HepG2 (cell line): Measurements from ENCODE around the gene PEX11B. TPM values are rescaled to one million over a fixed set of nuclear protein-coding genes. Genes with fewer than 3 reads are reported as not detected.

Experiments
- CREB1 ChIP-seq, 2 experiments: fragments of 450-650 bp in 1 of 2; IDR thresholded peaks; 2 replicates each; pipeline ENCODE4 v1.6.1; 2016 to 2017; ENCODE audit warnings: control low read depth in 1 of 2, mild to moderate bottlenecking in 1 of 2, missing compliant biosample characterization in 1 of 2, missing genetic modification characterization in 1 of 2
- E2F2 ChIP-seq: sonication (generic); formaldehyde crosslinking; IDR thresholded peaks from 2 replicates; pipeline ENCODE4 v1.4.0; 2020; ENCODE audit warnings: missing genetic modification reagents, borderline replicate concordance
- FOXM1 ChIP-seq: sonication (generic); formaldehyde crosslinking; IDR thresholded peaks from 2 replicates; pipeline ENCODE4 v1.5.0; 2020; ENCODE audit warnings: missing genetic modification reagents
- HNRNPK ChIP-seq: fragments of 200-400 bp; formaldehyde crosslinking; IDR thresholded peaks from 2 replicates; pipeline ENCODE4 v1.6.1; 2018; ENCODE audit warnings: low read length, low read depth, moderate library complexity, mild to moderate bottlenecking; ENCODE audit not compliant: poor library complexity, severe bottlenecking
- HOXA5 ChIP-seq: sonication (generic); formaldehyde crosslinking; IDR thresholded peaks from 2 replicates; pipeline ENCODE4 v1.4.0; 2020; ENCODE audit warnings: missing genetic modification reagents
- MTA3 ChIP-seq: sonication (generic); formaldehyde crosslinking; IDR thresholded peaks from 2 replicates; pipeline ENCODE4 v1.4.0; 2020; ENCODE audit warnings: missing genetic modification reagents
- NR2C2 ChIP-seq: sonication (generic); formaldehyde crosslinking; IDR thresholded peaks from 2 replicates; pipeline ENCODE4 v1.4.0; 2020; ENCODE audit warnings: missing genetic modification reagents, mild to moderate bottlenecking, moderate library complexity, borderline replicate concordance
- PHF20 ChIP-seq: sonication (generic); formaldehyde crosslinking; IDR thresholded peaks from 2 replicates; pipeline ENCODE4 v1.5.0; 2020; ENCODE audit warnings: mild to moderate bottlenecking, missing genetic modification reagents
- POLR2AphosphoS5 ChIP-seq: IDR thresholded peaks from 2 replicates; pipeline ENCODE4 v1.6.1; 2012; ENCODE audit warnings: low read depth, low read length
- RORA ChIP-seq: sonication (generic); formaldehyde crosslinking; IDR thresholded peaks from 2 replicates; pipeline ENCODE4 v1.5.0; 2020; ENCODE audit warnings: mild to moderate bottlenecking, missing genetic modification reagents, moderate library complexity
- SIX4 ChIP-seq: sonication (generic); formaldehyde crosslinking; IDR thresholded peaks from 2 replicates; pipeline ENCODE4 v1.4.0; 2020; ENCODE audit warnings: missing genetic modification reagents
- SMARCC2 ChIP-seq: fragments of 450-650 bp; IDR thresholded peaks from 2 replicates; pipeline ENCODE4 v1.6.1; 2017; ENCODE audit warnings: antibody characterized with exemption, mild to moderate bottlenecking
- TBX2 ChIP-seq: sonication (generic); formaldehyde crosslinking; IDR thresholded peaks from 2 replicates; pipeline ENCODE4 v1.5.0; 2020; ENCODE audit warnings: missing genetic modification reagents, mild to moderate bottlenecking, borderline replicate concordance
- YY1 ChIP-seq: IDR thresholded peaks from 2 replicates; pipeline ENCODE4 v1.6.1; 2011; ENCODE audit warnings: low read length, low read depth, moderate library complexity, mild to moderate bottlenecking; ENCODE audit not compliant: insufficient read depth, insufficient replicate concordance
- ZFP36L1 ChIP-seq: sonication (generic); formaldehyde crosslinking; IDR thresholded peaks from 2 replicates; pipeline ENCODE4 v1.8.0; 2022; ENCODE audit warnings: mild to moderate bottlenecking, missing genetic modification reagents, moderate library complexity
- ZNF180 ChIP-seq: sonication (generic); formaldehyde crosslinking; IDR thresholded peaks from 2 replicates; pipeline ENCODE4 v1.4.0; 2020; ENCODE audit warnings: low read depth, missing genetic modification reagents, borderline replicate concordance
- ZNF30 ChIP-seq: sonication (generic); formaldehyde crosslinking; IDR thresholded peaks from 2 replicates; pipeline ENCODE4 v1.5.0; 2020; ENCODE audit warnings: mild to moderate bottlenecking, missing genetic modification reagents
- ZNF383 ChIP-seq: sonication (generic); formaldehyde crosslinking; IDR thresholded peaks from 2 replicates; pipeline ENCODE4 v1.4.0; 2020; ENCODE audit warnings: missing genetic modification reagents, mild to moderate bottlenecking, borderline replicate concordance
- ZNF570 ChIP-seq: sonication (generic); formaldehyde crosslinking; IDR thresholded peaks from 2 replicates; pipeline ENCODE4 v1.4.0; 2020; ENCODE audit warnings: mild to moderate bottlenecking, missing genetic modification reagents, borderline replicate concordance
- ZNF672 ChIP-seq: sonication (generic); formaldehyde crosslinking; IDR thresholded peaks from 2 replicates; pipeline ENCODE4 v1.8.1; 2022; ENCODE audit warnings: missing genetic modification reagents
- ZNF775 ChIP-seq: sonication (generic); formaldehyde crosslinking; IDR thresholded peaks from 2 replicates; pipeline ENCODE4 v1.4.0; 2020; ENCODE audit warnings: missing genetic modification reagents, mild to moderate bottlenecking, moderate library complexity, borderline replicate concordance
- ZSCAN29 ChIP-seq: sonication (generic); formaldehyde crosslinking; conservative IDR thresholded peaks from 2 replicates; pipeline ENCODE4 v1.4.0; 2020; ENCODE audit warnings: mild to moderate bottlenecking, missing genetic modification reagents
- polyA plus RNA-seq, 8 experiments: library from polyadenylated mRNA; depleted of rRNA in 3 of 8; stranded (reverse) in 7 of 8; unstranded in 1 of 8; fragments of >200 nt; fragmentation: Illumina TruSeq in 4 of 8; extraction: Trizol in 4 of 8; gene quantifications; 2 replicates each; pipeline versions ENCODE4 v1.2.1 to v1.2.3, GENCODE V29; 2011 to 2016; ENCODE audit warnings: low read depth in 4 of 8, missing spikeins in 1 of 8, mixed read lengths in 1 of 8; ENCODE audit not compliant: insufficient read depth in 1 of 8
- total RNA-seq, 5 experiments: library from RNA; depleted of rRNA; stranded (reverse); fragments of >200 nt; fragmentation: Illumina TruSeq; extraction: Trizol; gene quantifications; 2 replicates each; pipeline ENCODE4 v1.2.3, GENCODE V29; 2016; ENCODE audit warnings: low read depth in 1 of 5
- TF ChIP-seq, protein P1 (sequence below): sonication (generic); formaldehyde crosslinking; IDR thresholded peaks from 2 replicates; pipeline ENCODE4 v1.9.0; 2021; ENCODE audit warnings: missing genetic modification reagents, borderline replicate concordance

The PEX11B gene
- total and polyA plus RNA-seq, 2 of the 13 experiments (the other 11 are each of a cell fraction or from before 2014, with no cell fraction given) = 21.6 to 48.4 TPM

- peak; percentile 72; the same call in 1 of the 2 replicates for TF ChIP-seq NR2C2 (CRISPR knock-in tag)
- TF ChIP-seq SMARCC2 = no peak
- TF ChIP-seq ZSCAN29 (CRISPR knock-in tag) = 0 out of 2 replicates have a peak, but pooled peaks have one; percentile 57
- TF ChIP-seq HOXA5 (CRISPR knock-in tag) = 0 out of 2 replicates have a peak, but pooled peaks have one; percentile 19
- TF ChIP-seq RORA (CRISPR knock-in tag) = no peak
- no peak for TF ChIP-seq ZFP36L1 (CRISPR knock-in tag)
- TF ChIP-seq YY1 = peak; percentile 86
- TF ChIP-seq FOXM1 = no peak
- peak; percentile 97 for TF ChIP-seq ZNF672 (CRISPR knock-in tag)
- peak; percentile 45; the same call in 1 of the 2 replicates for TF ChIP-seq CREB1 (IDR thresholded peaks at IDR 0.05)
- peak; percentile 41; the same call in 1 of the 2 replicates for TF ChIP-seq CREB1 (CRISPR knock-in tag; IDR thresholded peaks at IDR 0.05)
- peak; percentile 74 for TF ChIP-seq HNRNPK
- TF ChIP-seq POLR2AphosphoS5 = 0 out of 2 replicates have a peak, but pooled peaks have one; percentile 30
- no peak for TF ChIP-seq ZNF180
- TF ChIP-seq ZNF383 = no peak
- TF ChIP-seq TBX2 = peak; percentile 29
- TF ChIP-seq ZNF775 (CRISPR knock-in tag) = no peak
- TF ChIP-seq E2F2 (CRISPR knock-in tag) = no peak
- peak; percentile 76 for TF ChIP-seq PHF20 (CRISPR knock-in tag)
- TF ChIP-seq, protein P1, sequence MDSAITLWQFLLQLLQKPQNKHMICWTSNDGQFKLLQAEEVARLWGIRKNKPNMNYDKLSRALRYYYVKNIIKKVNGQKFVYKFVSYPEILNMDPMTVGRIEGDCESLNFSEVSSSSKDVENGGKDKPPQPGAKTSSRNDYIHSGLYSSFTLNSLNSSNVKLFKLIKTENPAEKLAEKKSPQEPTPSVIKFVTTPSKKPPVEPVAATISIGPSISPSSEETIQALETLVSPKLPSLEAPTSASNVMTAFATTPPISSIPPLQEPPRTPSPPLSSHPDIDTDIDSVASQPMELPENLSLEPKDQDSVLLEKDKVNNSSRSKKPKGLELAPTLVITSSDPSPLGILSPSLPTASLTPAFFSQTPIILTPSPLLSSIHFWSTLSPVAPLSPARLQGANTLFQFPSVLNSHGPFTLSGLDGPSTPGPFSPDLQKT (CRISPR knock-in tag) = no peak
- TF ChIP-seq ZNF30 = no peak
- TF ChIP-seq ZNF570 (CRISPR knock-in tag) = no peak
- no peak for TF ChIP-seq SIX4 (CRISPR knock-in tag)
- TF ChIP-seq MTA3 = no peak
Measured at GRCh38 chr1:145918144-145918991, at the start of gene PEX11B (continued).
